H1 (cell line): ENCODE measurements around the gene ILF3. TPM values are rescaled to one million over a fixed set of nuclear protein-coding genes. Genes with fewer than 3 reads are reported as not detected.

Source experiments
- CTCF ChIA-PET: fragments of 300-600 bp; sonication (Branson Sonifier 250); formaldehyde crosslinking; loops from one replicate; lab custom pipeline; 2021; ENCODE audit not compliant: partially characterized antibody; lab: Charles Lee
- POLR2A ChIA-PET: fragments of 300-600 bp; sonication (Branson Sonifier 250); formaldehyde crosslinking; loops from one replicate; lab custom pipeline; 2021; ENCODE audit warnings: inconsistent platforms; ENCODE audit not compliant: partially characterized antibody; lab: Charles Lee
- DNase-seq, 2 experiments: peaks; one replicate each; pipeline versions ENCODE4 v3.0.0 to v3.0.0-alpha.2; 2010 to 2022; ENCODE audit warnings: low spot score in 2 of 2, low read depth in 1 of 2, mixed read lengths in 1 of 2
- FAIRE-seq: peaks from 2 replicates; lab custom pipeline; 2011; peaks lifted over from hg19 to GRCh38; lab: Jason Lieb, UNC
- H2AFZ ChIP-seq: 2 replicates; pipeline ENCODE4 v1.8.1; 2012; ENCODE audit warnings: low read length, inconsistent platforms
- H2AK5ac ChIP-seq: 2 replicates; pipeline ENCODE4 v1.6.1; 2013; ENCODE audit warnings: low read depth, low read length
- H2BK120ac ChIP-seq: replicated peaks from 2 replicates; pipeline ENCODE3; 2013; ENCODE audit warnings: low read depth, low read length, inconsistent platforms
- H2BK12ac ChIP-seq: 2 replicates; pipeline ENCODE4 v1.6.1; 2013; ENCODE audit warnings: low read depth, low read length
- H2BK15ac ChIP-seq: 2 replicates; pipeline ENCODE4 v1.6.1; 2013; ENCODE audit warnings: low read length
- H2BK20ac ChIP-seq: 2 replicates; pipeline ENCODE4 v1.6.1; 2013; ENCODE audit warnings: low read length
- H2BK5ac ChIP-seq: 2 replicates; pipeline ENCODE4 v1.6.1; 2013; ENCODE audit warnings: low read depth, low read length
- H3K14ac ChIP-seq: 2 replicates; pipeline ENCODE4 v1.6.1; 2013; ENCODE audit warnings: inconsistent platforms; ENCODE audit not compliant: insufficient read length
- H3K18ac ChIP-seq: 2 replicates; pipeline ENCODE4 v1.6.1; 2013; ENCODE audit warnings: low read length; ENCODE audit errors: extremely low read depth
- H3K23ac ChIP-seq: 2 replicates; pipeline ENCODE4 v1.6.1; 2013; ENCODE audit warnings: inconsistent platforms; ENCODE audit not compliant: insufficient read length
- H3K23me2 ChIP-seq: 2 replicates; pipeline ENCODE4 v1.6.1; 2013; ENCODE audit warnings: low read depth, low read length
- H3K27ac ChIP-seq: 2 replicates; pipeline ENCODE4 v1.6.1; 2011; ENCODE audit warnings: low read depth, low read length, inconsistent platforms
- H3K27me3 ChIP-seq, 4 experiments: replicated peaks in 1 of 4; 1 replicate in 1 of 4; 2 replicates in 3 of 4; pipeline versions ENCODE4 v1.6.1 to v1.8.1; 2011 to 2013; ENCODE audit warnings: low read length in 3 of 4, mild to moderate bottlenecking in 3 of 4, inconsistent platforms in 2 of 4, mixed read lengths in 2 of 4, moderate library complexity in 1 of 4; ENCODE audit not compliant: control insufficient read depth in 3 of 4, insufficient read depth in 3 of 4; ENCODE audit errors: extremely low read depth in 1 of 4
- H3K36me3 ChIP-seq, 4 experiments: 2 replicates each; pipeline versions ENCODE4 v1.6.1 to v1.8.1; 2011 to 2013; ENCODE audit warnings: mild to moderate bottlenecking in 4 of 4, low read length in 3 of 4, moderate library complexity in 2 of 4, control low read depth in 1 of 4, inconsistent platforms in 1 of 4; ENCODE audit not compliant: insufficient read depth in 4 of 4, control insufficient read depth in 2 of 4
- H3K4ac ChIP-seq: replicated peaks from 2 replicates; pipeline ENCODE3; 2013; ENCODE audit warnings: low read length, low read depth, mixed read lengths, inconsistent platforms; ENCODE audit not compliant: insufficient read length
- H3K4me1 ChIP-seq, 4 experiments: replicated peaks in 1 of 4; 1 replicate in 1 of 4; 2 replicates in 3 of 4; pipeline versions ENCODE4 v1.6.1 to v1.8.1; 2011 to 2013; ENCODE audit warnings: low read length in 3 of 4, inconsistent platforms in 2 of 4, mixed read lengths in 1 of 4; ENCODE audit not compliant: insufficient read depth in 4 of 4, control insufficient read depth in 3 of 4
- H3K4me2 ChIP-seq, 2 experiments: 2 replicates each; pipeline versions ENCODE4 v1.6.1 to v1.8.1; 2011 to 2013; ENCODE audit warnings: low read depth in 2 of 2, low read length in 2 of 2, control low read depth in 1 of 2, inconsistent platforms in 1 of 2, mild to moderate bottlenecking in 1 of 2; ENCODE audit not compliant: insufficient read depth in 1 of 2
- H3K4me3 ChIP-seq, 4 experiments: fragments of 200-600, 300-600 bp in 1 of 4; sonication (generic), shearing (Covaris generic), sonication (Bioruptor Twin) in 1 of 4; 2 replicates each; pipeline versions ENCODE4 v1.5.1 to v1.8.1; 2011 to 2016; ENCODE audit warnings: low read length in 4 of 4, low read depth in 3 of 4, control low read depth in 2 of 4, inconsistent platforms in 2 of 4, mild to moderate bottlenecking in 2 of 4, mixed read lengths in 1 of 4, moderate library complexity in 1 of 4; ENCODE audit not compliant: insufficient read depth in 2 of 4; ENCODE audit errors: extremely low read depth in 1 of 4
- H3K56ac ChIP-seq: replicated peaks from 2 replicates; pipeline ENCODE3; 2013; ENCODE audit warnings: low read depth, mild to moderate bottlenecking, mixed read lengths, low read length, inconsistent platforms; ENCODE audit not compliant: insufficient read length
- H3K79me1 ChIP-seq: 2 replicates; pipeline ENCODE4 v1.6.1; 2013; ENCODE audit warnings: low read depth, low read length, control low read depth
- H3K79me2 ChIP-seq, 2 experiments: 2 replicates each; pipeline versions ENCODE4 v1.6.1 to v1.8.1; 2012 to 2013; ENCODE audit warnings: low read length in 2 of 2, mild to moderate bottlenecking in 2 of 2, inconsistent platforms in 1 of 2; ENCODE audit not compliant: insufficient read depth in 2 of 2, control insufficient read depth in 1 of 2
- H3K9ac ChIP-seq, 4 experiments: replicated peaks in 1 of 4; 1 replicate in 1 of 4; 2 replicates in 3 of 4; pipeline versions ENCODE4 v1.6.1 to v1.8.1; 2011 to 2013; ENCODE audit warnings: low read depth in 3 of 4, low read length in 3 of 4, control low read depth in 2 of 4, mild to moderate bottlenecking in 2 of 4, moderate library complexity in 2 of 4, inconsistent platforms in 1 of 4; ENCODE audit errors: extremely low read depth in 1 of 4
- H3K9me3 ChIP-seq, 2 experiments: 2 replicates each; pipeline versions ENCODE4 v1.6.1 to v1.8.1; 2012 to 2013; ENCODE audit warnings: mild to moderate bottlenecking in 2 of 2, moderate library complexity in 2 of 2, control low read depth in 1 of 2, inconsistent platforms in 1 of 2, low read depth in 1 of 2, low read length in 1 of 2, mixed read lengths in 1 of 2; ENCODE audit not compliant: insufficient read depth in 2 of 2
- H4K20me1 ChIP-seq, 2 experiments: replicated peaks in 1 of 2; 2 replicates each; pipeline versions ENCODE3 to v1.8.1; 2011 to 2013; ENCODE audit warnings: inconsistent platforms in 2 of 2, low read length in 2 of 2, mild to moderate bottlenecking in 1 of 2; ENCODE audit not compliant: insufficient read depth in 2 of 2, control insufficient read depth in 1 of 2
- H4K5ac ChIP-seq: 2 replicates; pipeline ENCODE4 v1.6.1; 2013; ENCODE audit warnings: low read length, low read depth, mixed read lengths, inconsistent platforms; ENCODE audit not compliant: insufficient read length
- H4K8ac ChIP-seq: 2 replicates; pipeline ENCODE4 v1.8.0; 2013; ENCODE audit warnings: mild to moderate bottlenecking, moderate library complexity, low read length, inconsistent platforms; ENCODE audit not compliant: insufficient read depth; ENCODE audit errors: extremely low read depth
- H4K91ac ChIP-seq: replicated peaks from 2 replicates; pipeline ENCODE3; 2013; ENCODE audit warnings: low read length, mixed read lengths, inconsistent platforms; ENCODE audit not compliant: insufficient read length
- BRCA1 ChIP-seq: IDR thresholded peaks from 2 replicates; pipeline ENCODE4 v1.6.1; 2012; ENCODE audit warnings: low read depth, low read length, improper control_type of control experiment
- CEBPB ChIP-seq: IDR thresholded peaks from 2 replicates; pipeline ENCODE4 v1.6.1; 2012; ENCODE audit warnings: low read depth, low read length
- PHF8 ChIP-seq: fragments of 200-600 bp; sonication (generic); conservative IDR thresholded peaks from 2 replicates; pipeline ENCODE4 v1.7.1; 2012; ENCODE audit warnings: low read depth, mild to moderate bottlenecking, inconsistent platforms, low read length, moderate library complexity
- SIRT6 ChIP-seq: IDR thresholded peaks from one replicate; pipeline ENCODE4 v1.7.1; 2012; ENCODE audit warnings: low read length, inconsistent platforms
- SUZ12 ChIP-seq: fragments of 200-600 bp; sonication (generic); IDR thresholded peaks from 2 replicates; pipeline ENCODE4 v1.6.1; 2012; ENCODE audit warnings: mild to moderate bottlenecking, inconsistent platforms, low read length, moderate library complexity, mixed read lengths
- TCF12 ChIP-seq: IDR thresholded peaks from 2 replicates; pipeline ENCODE4 v1.6.1; 2011; ENCODE audit warnings: low read depth, mild to moderate bottlenecking, low read length
- TEAD4 ChIP-seq: IDR thresholded peaks from 2 replicates; pipeline ENCODE4 v1.6.1; 2012; ENCODE audit warnings: low read depth, low read length, inconsistent platforms, mixed read lengths
- WGBS, 2 experiments: shearing (Covaris generic) in 1 of 2; methylation state at CpG; one replicate each; pipeline versions ENCODE4 v1.1.6 to v1.1.7; 2013 to 2015; ENCODE audit warnings: low lambda C conversion rate in 2 of 2, mixed read lengths in 2 of 2, inconsistent platforms in 1 of 2, low coverage in 1 of 2, missing lambda C conversion rate in 1 of 2; ENCODE audit not compliant: insufficient replicate concordance in 2 of 2, insufficient coverage in 1 of 2, insufficient read length in 1 of 2; ENCODE audit errors: extremely low coverage in 1 of 2, missing lambda C conversion rate in 1 of 2; 5-methylcytosine and 5-hydroxymethylcytosine counted together
- polyA plus RNA-seq, 7 experiments: library from polyadenylated mRNA; depleted of rRNA in 3 of 7; stranded (reverse) in 5 of 7; unstranded in 2 of 7; fragments of >200 nt in 5 of 7; fragments of 200-250 nt in 2 of 7; gene quantifications; 1 replicate in 5 of 7; 2 replicates in 1 of 7; 4 replicates in 1 of 7; pipeline versions ENCODE4 v1.2.1 to v1.2.3, GENCODE V29; 2011 to 2013; ENCODE audit warnings: missing spikeins in 2 of 7, mixed read lengths in 2 of 7
- total RNA-seq: library from RNA; stranded (reverse); fragmentation: NEBNext Ultra II Directional; extraction: Animal tissue kit (Norgen Biotek cat#: 25700); gene quantifications from 2 replicates; pipeline ENCODE4 v1.2.1, GENCODE V29; 2021
- TF ChIP-seq, protein P1 (sequence below): IDR thresholded peaks from 2 replicates; pipeline ENCODE4 v1.6.1; 2012; ENCODE audit warnings: inconsistent platforms

The ILF3 gene
- total and polyA plus RNA-seq, 2 of the 8 experiments (the other 6 are each of a cell fraction or from before 2014, with no cell fraction given): 291 to 695 TPM

DNA sequence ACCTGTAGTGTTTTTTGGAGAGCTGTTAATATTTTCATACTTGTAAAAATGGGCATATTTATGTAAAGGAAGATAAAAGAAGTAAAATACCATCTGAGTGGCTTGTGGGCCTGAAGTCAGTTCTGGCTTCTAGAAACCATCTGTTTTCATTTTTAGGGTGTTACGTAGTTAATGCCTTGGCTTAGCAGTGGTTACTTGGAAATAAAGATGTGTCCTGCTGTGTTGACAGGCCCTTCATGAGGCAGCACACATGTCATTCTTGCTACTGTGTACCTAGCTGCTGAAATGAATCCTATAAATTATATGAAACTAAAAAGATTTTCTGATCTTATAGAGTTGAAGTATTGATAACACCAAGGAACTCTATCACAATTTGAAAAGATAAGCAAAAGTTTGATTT lies 16.0 kb downstream of the ILF3 start:
- H3K18ac ChIP-seq: no peak overlapping the region
- H4K91ac ChIP-seq: no peak overlapping the region
- H3K23me2 ChIP-seq: no peaks in the 10 kb centered on the region
- H2AFZ ChIP-seq: no peak overlapping the region
- H3K9ac ChIP-seq: no peak overlapping the region; a peak in 1 of 7 replicates
- FAIRE-seq (no peak), DNase-seq (no peak)
- peaks cover 0 to 3% (median 0%) of the 10 kb centered on the region in 4 experiments; a peak in 1 of 7 replicates for H3K4me1 ChIP-seq
- no peak for TF ChIP-seq TCF12
- TF ChIP-seq, protein P1, sequence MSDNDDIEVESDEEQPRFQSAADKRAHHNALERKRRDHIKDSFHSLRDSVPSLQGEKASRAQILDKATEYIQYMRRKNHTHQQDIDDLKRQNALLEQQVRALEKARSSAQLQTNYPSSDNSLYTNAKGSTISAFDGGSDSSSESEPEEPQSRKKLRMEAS: no peak
- TF ChIP-seq CEBPB: no peak
- no peak for TF ChIP-seq TEAD4
- TF ChIP-seq SIRT6: no peak
- TF ChIP-seq SUZ12: no peak
- TF ChIP-seq PHF8: no peak
- TF ChIP-seq BRCA1: no peak
- peaks cover 65 to 100% of the 10 kb centered on the region in 2 experiments for H3K79me2 ChIP-seq
- no peak overlapping the region for H3K4me3 ChIP-seq
- no peak overlapping the region for H2BK12ac ChIP-seq
- H3K27me3 ChIP-seq: no peaks in the 10 kb centered on the region
- no peak overlapping the region for H3K4me2 ChIP-seq
- no peak overlapping the region for H2BK5ac ChIP-seq
- peaks cover 15% of the 10 kb centered on the region for H3K79me1 ChIP-seq
- CTCF ChIA-PET: interaction anchor here (1.2 to 2.2 kb wide), 2 partner anchors 17 to 25 kb away, joined by 4 read pairs; no protein-coding TSS in a partner anchor
- POLR2A ChIA-PET: interaction anchor here (55.9 to 59.0 kb wide), 2 partner anchors 2 to 21 kb away, joined by 1874 read pairs; partner anchors contain the start of genes DNM2, ILF3 and QTRT1
- H3K23ac ChIP-seq: no peak overlapping the region
- H2BK120ac ChIP-seq: no peak overlapping the region
- H3K56ac ChIP-seq: no peak overlapping the region
- H3K9me3 ChIP-seq: no peaks in the 10 kb centered on the region
- H2BK20ac ChIP-seq: no peak overlapping the region
- H4K8ac ChIP-seq: no peak overlapping the region
- no peak overlapping the region for H3K14ac ChIP-seq
- H3K4ac ChIP-seq: no peak overlapping the region
- H2BK15ac ChIP-seq: no peak overlapping the region
- 96% methylated on average over 1 of the region's 1 CpG; no CpG with 5 or more reads in 1 of the 2 experiments for WGBS, 2 experiments
- H3K27ac ChIP-seq: no peak overlapping the region
- peaks cover 50 to 54% of the 10 kb centered on the region in 2 experiments for H4K20me1 ChIP-seq
- H2AK5ac ChIP-seq: no peak overlapping the region
- peaks cover 33 to 71% (median 53%) of the 10 kb centered on the region in 4 experiments for H3K36me3 ChIP-seq
- no peak overlapping the region for H4K5ac ChIP-seq
